ENCODE results near the gene HES3. TPM values are rescaled to one million over a fixed set of nuclear protein-coding genes. Genes with fewer than 3 reads are reported as not detected.

Gene HES3
- total RNA-seq, 1 donor from 2014 or later, result not detected

- Histone ChIP-seq H3K9me3 (ENCODE audit: control insufficient read depth in 3 of 3, low read length in 3 of 3) (no peaks in the 10 kb centered on the region), H3K27ac (ENCODE audit: low read depth, low read length) (no peak overlapping the region), H3K27me3 (ENCODE audit: control insufficient read depth in 3 of 3, insufficient read depth in 3 of 3, low read length in 3 of 3) (peaks cover 0 to under 1% (median 0%) of the 10 kb centered on the region in 3 donors), H3K36me3 (ENCODE audit: control insufficient read depth in 3 of 3, insufficient read depth in 3 of 3, low read length in 3 of 3) (no peaks in the 10 kb centered on the region), H3K4me1 (ENCODE audit: control insufficient read depth in 3 of 3, insufficient read depth in 3 of 3, low read length in 3 of 3) (no peaks in the 10 kb centered on the region), H3K9ac (ENCODE audit: low read depth in 1 of 3, low read length in 3 of 3) (no peak overlapping the region), H3K4me3 (ENCODE audit: low read length in 3 of 3) (no peak overlapping the region)
These were observed 26.4 kb downstream of the HES3 start for GRCh38 chr1:6270401-6270800.

- Histone ChIP-seq H3K27ac (ENCODE audit: low read depth, low read length) (no peak overlapping the region), H3K36me3 (ENCODE audit: control insufficient read depth in 3 of 3, insufficient read depth in 3 of 3, low read length in 3 of 3) (no peaks in the 10 kb centered on the region), H3K27me3 (ENCODE audit: control insufficient read depth in 3 of 3, insufficient read depth in 3 of 3, low read length in 3 of 3) (no peaks in the 10 kb centered on the region), H3K4me1 (ENCODE audit: control insufficient read depth in 3 of 3, insufficient read depth in 3 of 3, low read length in 3 of 3) (peaks cover 3 to 5% (median 3%) of the 10 kb centered on the region in 3 donors), H3K4me3 (ENCODE audit: low read length in 3 of 3) (no peak overlapping the region), H3K9me3 (ENCODE audit: control insufficient read depth in 3 of 3, low read length in 3 of 3) (no peaks in the 10 kb centered on the region), H3K9ac (ENCODE audit: low read depth in 1 of 3, low read length in 3 of 3) (no peak overlapping the region)
These were observed 27.0 kb downstream of the HES3 start for GRCh38 chr1:6271006-6271405.

GRCh38 chr1:6271554-6271953, 27.6 kb downstream of the HES3 start:
- H3K9me3 ChIP-seq (ENCODE audit: control insufficient read depth in 3 of 3, low read length in 3 of 3), result no peaks in the 10 kb centered on the region
- H3K9ac ChIP-seq (ENCODE audit: low read depth in 1 of 3, low read length in 3 of 3), result no peak overlapping the region
- H3K27ac ChIP-seq (ENCODE audit: low read depth, low read length), result no peak overlapping the region
- no peaks in the 10 kb centered on the region for H3K36me3 ChIP-seq (ENCODE audit: control insufficient read depth in 3 of 3, insufficient read depth in 3 of 3, low read length in 3 of 3)
- H3K4me3 ChIP-seq (ENCODE audit: low read length in 3 of 3), result no peak overlapping the region
- H3K27me3 ChIP-seq (ENCODE audit: control insufficient read depth in 3 of 3, insufficient read depth in 3 of 3, low read length in 3 of 3), result no peaks in the 10 kb centered on the region
- peaks cover 8 to 11% (median 9%) of the 10 kb centered on the region in 3 donors for H3K4me1 ChIP-seq (ENCODE audit: control insufficient read depth in 3 of 3, insufficient read depth in 3 of 3, low read length in 3 of 3)

GRCh38 chr1:6272452-6272851, 28.5 kb downstream of the HES3 start:
- Histone ChIP-seq H3K4me3 (ENCODE audit: low read length in 3 of 3) (no peak overlapping the region), H3K4me1 (ENCODE audit: control insufficient read depth in 3 of 3, insufficient read depth in 3 of 3, low read length in 3 of 3) (peaks cover 15 to 20% (median 15%) of the 10 kb centered on the region in 3 donors), H3K9me3 (ENCODE audit: control insufficient read depth in 3 of 3, low read length in 3 of 3) (no peaks in the 10 kb centered on the region), H3K27me3 (ENCODE audit: control insufficient read depth in 3 of 3, insufficient read depth in 3 of 3, low read length in 3 of 3) (no peaks in the 10 kb centered on the region), H3K9ac (ENCODE audit: low read depth in 1 of 3, low read length in 3 of 3) (no peak overlapping the region), H3K27ac (ENCODE audit: low read depth, low read length) (no peak overlapping the region), H3K36me3 (ENCODE audit: control insufficient read depth in 3 of 3, insufficient read depth in 3 of 3, low read length in 3 of 3) (no peaks in the 10 kb centered on the region)

- Histone ChIP-seq H3K36me3 (ENCODE audit: control insufficient read depth in 3 of 3, insufficient read depth in 3 of 3, low read length in 3 of 3) (no peaks in the 10 kb centered on the region), H3K4me1 (ENCODE audit: control insufficient read depth in 3 of 3, insufficient read depth in 3 of 3, low read length in 3 of 3) (peaks cover 15 to 20% (median 15%) of the 10 kb centered on the region in 3 donors), H3K27me3 (ENCODE audit: control insufficient read depth in 3 of 3, insufficient read depth in 3 of 3, low read length in 3 of 3) (no peaks in the 10 kb centered on the region), H3K4me3 (ENCODE audit: low read length in 3 of 3) (no peak overlapping the region), H3K9me3 (ENCODE audit: control insufficient read depth in 3 of 3, low read length in 3 of 3) (no peaks in the 10 kb centered on the region), H3K27ac (ENCODE audit: low read depth, low read length) (no peak overlapping the region), H3K9ac (ENCODE audit: low read depth in 1 of 3, low read length in 3 of 3) (no peak overlapping the region)
These were observed 28.9 kb downstream of the HES3 start for GRCh38 chr1:6272868-6273267.

- H3K27ac ChIP-seq (ENCODE audit: low read depth, low read length), result no peak overlapping the region
- H3K9me3 ChIP-seq (ENCODE audit: control insufficient read depth in 3 of 3, low read length in 3 of 3), result no peaks in the 10 kb centered on the region
- no peak overlapping the region for H3K9ac ChIP-seq (ENCODE audit: low read depth in 1 of 3, low read length in 3 of 3)
- peaks cover 15 to 20% (median 15%) of the 10 kb centered on the region in 3 donors for H3K4me1 ChIP-seq (ENCODE audit: control insufficient read depth in 3 of 3, insufficient read depth in 3 of 3, low read length in 3 of 3)
- H3K27me3 ChIP-seq (ENCODE audit: control insufficient read depth in 3 of 3, insufficient read depth in 3 of 3, low read length in 3 of 3), result no peaks in the 10 kb centered on the region
- H3K36me3 ChIP-seq (ENCODE audit: control insufficient read depth in 3 of 3, insufficient read depth in 3 of 3, low read length in 3 of 3), result no peaks in the 10 kb centered on the region
- H3K4me3 ChIP-seq (ENCODE audit: low read length in 3 of 3), result no peak overlapping the region
These were observed 29.5 kb downstream of the HES3 start for GRCh38 chr1:6273380-6273891.

- Histone ChIP-seq H3K36me3 (ENCODE audit: control insufficient read depth in 3 of 3, insufficient read depth in 3 of 3, low read length in 3 of 3) (no peaks in the 10 kb centered on the region), H3K9ac (ENCODE audit: low read depth in 1 of 3, low read length in 3 of 3) (no peak overlapping the region), H3K4me3 (ENCODE audit: low read length in 3 of 3) (no peak overlapping the region), H3K27ac (ENCODE audit: low read depth, low read length) (no peak overlapping the region), H3K9me3 (ENCODE audit: control insufficient read depth in 3 of 3, low read length in 3 of 3) (no peaks in the 10 kb centered on the region), H3K27me3 (ENCODE audit: control insufficient read depth in 3 of 3, insufficient read depth in 3 of 3, low read length in 3 of 3) (no peaks in the 10 kb centered on the region), H3K4me1 (ENCODE audit: control insufficient read depth in 3 of 3, insufficient read depth in 3 of 3, low read length in 3 of 3) (peaks cover 15 to 20% (median 15%) of the 10 kb centered on the region in 3 donors)
These were observed 30.1 kb downstream of the HES3 start for GRCh38 chr1:6274102-6274501.

- Histone ChIP-seq H3K9ac (ENCODE audit: low read depth in 1 of 3, low read length in 3 of 3) (no peak overlapping the region), H3K4me3 (ENCODE audit: low read length in 3 of 3) (no peak overlapping the region), H3K27ac (ENCODE audit: low read depth, low read length) (no peak overlapping the region), H3K27me3 (ENCODE audit: control insufficient read depth in 3 of 3, insufficient read depth in 3 of 3, low read length in 3 of 3) (no peaks in the 10 kb centered on the region), H3K9me3 (ENCODE audit: control insufficient read depth in 3 of 3, low read length in 3 of 3) (no peaks in the 10 kb centered on the region), H3K36me3 (ENCODE audit: control insufficient read depth in 3 of 3, insufficient read depth in 3 of 3, low read length in 3 of 3) (no peaks in the 10 kb centered on the region), H3K4me1 (ENCODE audit: control insufficient read depth in 3 of 3, insufficient read depth in 3 of 3, low read length in 3 of 3) (peaks cover 15 to 20% (median 15%) of the 10 kb centered on the region in 3 donors)
These were observed 30.7 kb downstream of the HES3 start for GRCh38 chr1:6274622-6275139.

- Histone ChIP-seq H3K4me1 (ENCODE audit: control insufficient read depth in 3 of 3, insufficient read depth in 3 of 3, low read length in 3 of 3) (peaks cover 15 to 20% (median 15%) of the 10 kb centered on the region in 3 donors), H3K4me3 (ENCODE audit: low read length in 3 of 3) (peak overlapping the region; percentile 60 to 72 (median 63)), H3K27me3 (ENCODE audit: control insufficient read depth in 3 of 3, insufficient read depth in 3 of 3, low read length in 3 of 3) (no peaks in the 10 kb centered on the region), H3K9me3 (ENCODE audit: control insufficient read depth in 3 of 3, low read length in 3 of 3) (no peaks in the 10 kb centered on the region), H3K9ac (ENCODE audit: low read depth in 1 of 3, low read length in 3 of 3) (peak overlapping the region; percentile 68 to 82 (median 76)), H3K36me3 (ENCODE audit: control insufficient read depth in 3 of 3, insufficient read depth in 3 of 3, low read length in 3 of 3) (no peaks in the 10 kb centered on the region), H3K27ac (ENCODE audit: low read depth, low read length) (peak overlapping the region; percentile 83)
These were observed 32.1 kb downstream of the HES3 start for GRCh38 chr1:6275826-6276782.

All from skeletal muscle tissue (tissue), 4 donors.